NCI-H748 treated with DMSO at 0.1 percent for 48 hours (cell line): ENCODE results near the gene LRRC56.

Experiments
- DNase-seq: peaks from one replicate; lab custom pipeline; 2025; lab: John Stamatoyannopoulos, UW

LRRC56 gene

DNA sequence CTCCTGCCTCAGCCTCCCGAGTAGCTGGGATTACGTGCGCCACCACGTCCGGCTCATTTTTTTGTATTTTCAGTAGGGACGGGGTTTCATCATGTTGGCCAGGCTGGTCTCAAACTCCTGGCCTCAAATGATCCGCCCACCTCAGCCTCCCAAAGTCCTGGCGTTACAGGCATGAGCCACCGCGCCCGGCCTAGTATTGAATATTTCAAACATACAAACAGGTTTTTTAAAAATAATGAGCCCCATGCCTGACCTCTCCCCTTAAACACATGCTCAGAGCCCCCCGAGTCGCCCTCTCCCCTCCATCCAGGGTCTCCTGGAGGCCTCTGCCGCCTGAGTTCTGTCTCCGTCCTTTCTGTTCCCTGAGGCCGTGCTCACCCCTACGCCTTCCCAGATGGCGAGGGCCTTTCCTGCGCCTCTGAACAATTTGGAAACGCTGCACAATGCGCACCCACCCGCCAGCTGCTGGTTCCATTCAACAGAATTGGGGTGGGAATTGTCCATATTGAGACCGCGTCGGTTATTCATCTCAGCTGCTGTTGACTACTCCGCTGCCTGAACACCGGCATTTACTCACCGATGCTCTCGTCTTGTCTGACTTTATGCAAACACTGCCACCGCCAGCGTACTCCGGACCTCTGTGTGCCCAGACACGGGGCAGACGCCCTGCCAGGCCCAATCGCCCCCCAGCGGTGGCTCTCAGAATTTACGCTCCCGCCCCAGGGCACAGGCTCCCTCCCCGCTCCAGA, 16.7 kb upstream of the LRRC56 start:
- no peak for DNase-seq

DNA sequence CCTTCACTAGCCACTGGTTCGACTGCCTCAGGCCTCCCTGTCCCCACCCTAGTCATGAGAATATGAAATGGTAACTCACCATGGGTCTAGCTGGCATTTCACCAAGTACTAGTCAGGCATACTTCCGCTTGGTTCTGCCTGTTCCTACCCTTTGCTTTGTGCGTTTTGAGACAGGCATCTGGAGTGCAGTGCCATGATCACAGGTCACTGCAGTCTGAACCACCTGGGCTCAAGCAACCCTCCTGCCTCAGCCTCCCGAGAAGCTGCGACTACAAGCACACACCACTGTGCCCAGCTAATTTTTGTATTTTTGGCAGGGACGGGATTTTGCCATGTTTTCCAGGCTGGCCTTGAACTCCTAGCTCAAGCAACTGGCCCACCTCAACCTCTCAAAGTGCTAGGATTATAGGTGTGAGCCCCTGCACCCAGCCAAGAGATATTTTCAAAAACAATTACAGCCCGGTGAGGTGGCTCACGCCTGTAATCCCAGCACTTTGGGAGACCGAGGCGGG, 16.1 kb upstream of the LRRC56 start:
- no peak for DNase-seq

- no peak for DNase-seq
These were observed 11.1 kb upstream of the LRRC56 start for GRCh38 chr11:526192-526591.

DNA sequence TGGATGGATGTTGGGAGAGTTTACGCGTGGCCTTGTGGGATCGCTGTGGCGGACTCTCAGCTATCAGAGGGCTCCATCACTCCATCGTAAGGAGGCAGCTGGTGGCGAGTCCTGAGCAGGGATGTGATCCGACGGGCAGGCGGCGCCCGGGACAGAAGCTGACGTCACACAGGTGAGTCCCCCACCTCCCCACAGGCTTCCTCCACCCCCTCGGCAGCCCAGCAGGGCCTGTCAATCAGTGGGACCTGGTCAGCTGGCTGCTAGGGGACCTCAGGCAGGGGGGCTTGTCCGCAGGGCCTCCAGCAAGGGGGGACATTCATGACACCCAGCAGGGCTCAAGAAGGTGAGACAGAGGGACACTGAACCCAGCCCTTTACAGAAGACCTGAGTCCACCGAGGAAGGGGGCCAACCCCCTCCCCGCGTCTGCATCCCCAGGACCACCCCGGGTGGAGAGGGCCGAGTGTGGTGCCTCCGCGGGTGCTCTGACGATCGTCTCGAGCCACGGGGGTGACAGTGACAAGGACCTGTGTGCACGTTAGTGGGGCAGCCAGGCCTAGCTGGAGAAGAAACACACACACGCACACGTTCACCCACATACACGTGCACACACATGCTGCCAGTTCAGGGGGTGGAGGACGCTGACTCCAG, 9.0 kb upstream of the LRRC56 start:
- no peak for DNase-seq

DNA sequence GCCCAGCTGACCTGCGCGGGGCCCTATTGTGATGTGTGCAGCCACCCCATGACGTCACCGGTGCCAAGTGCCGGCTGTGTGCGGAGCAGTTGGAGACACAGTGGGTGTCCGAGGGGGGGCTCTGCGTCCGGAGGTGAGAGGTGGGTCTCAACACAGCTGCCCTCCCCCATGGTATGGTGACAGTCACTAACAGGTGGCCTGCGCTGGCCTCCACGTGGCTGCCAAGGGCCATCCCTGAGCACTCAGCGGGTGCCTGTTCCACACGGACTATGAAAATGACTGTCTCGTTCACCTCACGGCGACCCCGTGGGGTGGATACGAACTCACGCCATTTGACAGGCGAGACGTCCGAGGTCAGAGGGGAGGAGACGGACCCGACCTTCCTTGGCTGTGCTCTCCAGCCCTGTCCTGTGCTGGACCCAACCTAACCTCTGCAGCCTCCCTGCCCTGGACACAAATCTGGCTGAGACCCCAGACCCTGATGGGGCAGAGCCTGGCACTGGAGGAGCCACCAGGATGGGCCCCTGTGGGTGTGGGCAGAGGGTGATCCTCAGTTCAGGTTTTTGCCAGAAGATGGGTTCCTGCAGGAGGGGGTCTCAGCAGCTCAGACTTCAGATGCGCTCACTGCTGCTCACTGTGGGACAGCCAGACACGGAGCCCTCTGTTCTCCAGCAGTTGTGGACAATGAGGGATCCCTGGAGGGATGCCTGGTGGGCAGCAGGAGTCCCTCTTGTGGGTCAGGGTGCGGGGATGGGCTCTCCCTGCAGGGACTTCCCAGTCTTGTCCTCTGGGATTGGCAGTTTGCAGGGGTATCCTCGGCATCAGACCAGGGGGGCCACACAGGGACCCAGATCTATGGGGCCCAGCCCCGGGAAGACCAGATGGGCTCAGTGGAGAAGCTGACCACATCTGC, 8.3 kb upstream of the LRRC56 start:
- no peak for DNase-seq

DNA sequence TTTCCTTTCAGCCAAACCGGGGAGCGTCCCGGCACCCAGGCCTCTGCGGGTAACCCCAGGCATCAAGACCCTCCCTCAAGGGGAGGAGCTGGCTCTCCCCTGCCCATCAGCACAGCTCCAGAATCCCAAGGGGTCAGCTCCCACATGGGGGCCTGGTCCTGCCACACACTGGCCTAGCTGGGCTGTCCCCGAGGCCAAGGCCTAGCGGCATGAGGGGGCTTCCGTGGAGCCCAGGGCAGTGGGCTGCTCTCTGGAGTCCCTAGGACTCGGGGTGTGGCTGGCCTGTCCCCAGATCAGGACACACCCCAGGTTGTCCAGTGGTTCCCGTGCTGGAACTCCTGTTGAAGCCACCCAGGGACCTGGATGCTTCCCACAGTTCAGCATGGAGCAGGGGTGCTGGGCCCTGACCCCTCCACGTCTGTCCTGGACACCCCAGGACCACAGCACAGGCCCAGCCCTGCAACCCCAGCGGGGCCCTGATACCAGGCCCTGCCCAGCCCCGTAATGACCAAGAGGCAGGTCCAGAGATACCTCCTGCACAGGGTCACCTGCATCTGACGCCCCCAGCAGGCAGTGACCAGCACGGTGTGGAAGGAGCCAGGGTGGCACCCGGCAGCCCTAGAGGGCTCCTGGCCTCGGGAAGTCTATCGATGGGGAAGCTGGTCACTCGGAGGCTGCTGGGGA, 7.5 kb upstream of the LRRC56 start:
- DNase-seq: no peak

GRCh38 chr11:530960-531831, 6.1 kb upstream of the LRRC56 start:
- DNase-seq: no peak

- no peak for DNase-seq
These were observed 5.3 kb upstream of the LRRC56 start for GRCh38 chr11:531919-532526.

- DNase-seq: no peak
These were observed 4.8 kb upstream of the LRRC56 start for GRCh38 chr11:532527-532985.

DNA sequence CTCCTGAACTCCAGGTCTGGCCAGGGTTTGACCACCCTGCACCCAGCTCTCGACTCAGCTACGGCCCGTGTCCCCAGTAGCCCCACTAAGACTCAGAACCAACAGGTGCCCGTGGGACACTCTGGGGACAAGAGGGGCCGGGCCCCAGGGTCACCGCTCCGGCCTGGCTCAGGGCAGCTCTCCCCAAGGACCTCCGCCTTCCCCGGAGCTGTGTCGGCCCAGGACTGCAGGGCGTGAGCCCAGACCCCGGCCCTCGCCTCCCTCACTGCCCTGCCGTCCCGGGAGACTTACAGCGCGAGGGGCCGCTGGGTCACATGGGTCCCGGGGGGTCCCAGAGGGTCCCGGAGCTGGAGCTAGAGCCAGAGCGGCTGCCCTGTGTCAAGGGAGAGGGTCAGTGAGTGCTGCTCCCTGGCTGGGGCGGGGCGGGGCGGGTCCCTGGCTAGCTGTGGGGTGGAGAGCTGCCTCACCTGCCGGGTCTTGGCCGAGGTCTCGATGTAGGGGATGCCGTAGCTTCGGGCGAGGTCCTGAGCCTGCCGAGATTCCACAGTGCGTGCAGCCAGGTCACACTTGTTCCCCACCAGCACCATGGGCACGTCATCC, 4.2 kb upstream of the LRRC56 start:
- DNase-seq: no peak

- DNase-seq: no peak
These were observed 3.5 kb upstream of the LRRC56 start for GRCh38 chr11:533586-534395.

DNA sequence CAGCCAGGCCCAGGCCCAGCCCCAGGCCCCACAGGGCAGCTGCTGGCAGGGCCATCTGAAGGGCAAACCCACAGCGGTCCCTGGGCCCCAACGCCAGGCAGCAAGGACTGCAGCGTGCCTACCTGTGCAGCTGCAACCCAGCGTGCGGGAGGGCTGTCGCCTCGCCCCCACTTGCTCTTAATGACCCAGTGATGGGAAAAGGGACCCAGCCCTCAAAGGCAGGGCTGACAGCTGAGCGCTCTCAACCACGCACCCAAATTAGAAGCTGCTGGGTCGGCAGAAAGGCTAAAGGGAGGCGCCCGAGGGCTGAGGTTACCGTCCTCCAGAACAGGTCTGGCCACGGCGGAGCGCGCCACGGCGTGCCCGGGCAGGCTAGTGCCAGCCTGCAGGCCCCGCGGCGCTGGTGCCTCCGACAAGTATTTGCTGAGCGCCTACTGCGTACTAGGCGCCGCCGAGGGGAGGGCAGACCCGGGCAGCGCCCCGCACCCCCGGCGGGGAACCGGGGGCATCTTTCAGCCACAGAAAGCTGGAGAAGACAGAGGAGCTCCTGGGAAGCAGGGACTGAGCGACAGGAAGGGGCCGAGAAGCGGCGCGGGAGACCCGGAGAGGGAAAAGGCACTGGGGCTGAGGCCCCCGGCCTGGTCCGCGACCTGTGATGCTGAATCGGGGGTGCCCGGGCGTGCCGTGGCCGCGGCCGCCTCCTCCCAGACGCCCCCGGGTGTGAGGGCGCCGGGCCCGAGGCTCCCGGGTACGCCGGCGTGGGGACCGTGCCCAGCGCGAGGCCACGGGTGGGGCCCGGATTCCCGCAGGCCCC, 2.7 kb upstream of the LRRC56 start:
- DNase-seq: no peak

DNA sequence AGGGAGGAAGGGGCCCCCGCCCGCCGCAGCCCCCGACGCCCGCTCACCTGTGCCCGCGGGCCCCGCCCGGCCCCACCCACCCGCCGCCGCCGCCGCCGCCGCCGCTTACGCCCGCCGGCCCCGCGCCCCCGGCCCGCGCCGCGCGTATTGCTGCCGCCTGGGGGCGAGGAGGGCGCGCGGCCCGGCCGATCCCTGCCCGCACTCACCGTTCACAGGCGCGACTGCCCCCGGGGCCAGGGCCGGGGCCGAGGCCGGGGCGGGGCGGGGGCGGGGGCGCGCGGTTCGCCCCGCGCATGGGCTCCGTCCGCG, 2.2 kb upstream of the LRRC56 start:
- no peak for DNase-seq

DNA sequence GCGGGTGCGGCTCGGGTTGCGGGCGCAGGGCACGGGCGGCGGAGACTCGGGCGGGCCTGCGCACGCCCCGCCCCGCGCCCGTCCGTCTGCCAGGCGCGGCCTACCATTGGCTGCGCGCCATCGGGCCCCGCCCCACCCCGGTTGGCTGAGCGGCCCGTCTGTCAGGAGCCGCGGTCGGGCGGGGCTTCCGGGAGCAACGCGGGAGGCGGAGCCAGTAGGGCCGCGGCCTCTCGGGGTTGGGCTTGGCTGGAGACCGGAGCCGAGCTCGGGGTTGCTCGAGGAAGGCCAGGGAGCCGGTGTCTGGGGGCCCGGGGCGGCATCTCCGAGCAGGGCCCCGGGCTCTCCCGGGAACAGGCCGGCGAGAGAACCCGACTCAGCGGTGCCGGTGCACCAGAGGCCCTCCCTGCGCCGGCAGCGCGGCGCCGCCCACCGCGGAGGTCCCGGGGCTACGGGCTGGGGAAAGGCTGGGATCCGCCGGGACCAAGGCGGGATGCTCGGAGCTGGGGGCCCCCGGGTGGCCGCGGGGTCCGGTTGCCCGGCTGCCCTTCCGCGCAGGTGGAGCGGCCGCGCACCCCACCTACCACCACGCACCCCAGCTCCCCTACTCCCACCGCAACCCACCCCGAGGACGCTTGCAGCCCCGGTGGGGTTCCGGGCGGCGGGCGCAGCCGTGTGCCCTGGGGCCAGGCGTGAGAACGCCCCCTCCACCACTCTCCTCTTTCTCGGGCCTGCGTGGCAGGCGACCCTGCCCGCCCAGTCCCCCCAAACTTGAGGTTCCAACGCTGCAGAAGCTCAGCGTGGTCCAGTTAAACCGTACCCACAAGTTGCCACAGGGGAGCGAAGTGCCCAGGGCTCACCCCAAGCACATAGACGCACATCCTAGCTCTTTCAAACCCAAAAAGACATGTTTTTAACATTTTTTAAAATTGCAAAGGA, 1.5 kb upstream of the LRRC56 start, which contains the start of gene HRAS:
Gene HRAS (minus strand): TSS at position 58 of the 936 bp plus-strand sequence.
- DNase-seq: peak; percentile 86

DNA sequence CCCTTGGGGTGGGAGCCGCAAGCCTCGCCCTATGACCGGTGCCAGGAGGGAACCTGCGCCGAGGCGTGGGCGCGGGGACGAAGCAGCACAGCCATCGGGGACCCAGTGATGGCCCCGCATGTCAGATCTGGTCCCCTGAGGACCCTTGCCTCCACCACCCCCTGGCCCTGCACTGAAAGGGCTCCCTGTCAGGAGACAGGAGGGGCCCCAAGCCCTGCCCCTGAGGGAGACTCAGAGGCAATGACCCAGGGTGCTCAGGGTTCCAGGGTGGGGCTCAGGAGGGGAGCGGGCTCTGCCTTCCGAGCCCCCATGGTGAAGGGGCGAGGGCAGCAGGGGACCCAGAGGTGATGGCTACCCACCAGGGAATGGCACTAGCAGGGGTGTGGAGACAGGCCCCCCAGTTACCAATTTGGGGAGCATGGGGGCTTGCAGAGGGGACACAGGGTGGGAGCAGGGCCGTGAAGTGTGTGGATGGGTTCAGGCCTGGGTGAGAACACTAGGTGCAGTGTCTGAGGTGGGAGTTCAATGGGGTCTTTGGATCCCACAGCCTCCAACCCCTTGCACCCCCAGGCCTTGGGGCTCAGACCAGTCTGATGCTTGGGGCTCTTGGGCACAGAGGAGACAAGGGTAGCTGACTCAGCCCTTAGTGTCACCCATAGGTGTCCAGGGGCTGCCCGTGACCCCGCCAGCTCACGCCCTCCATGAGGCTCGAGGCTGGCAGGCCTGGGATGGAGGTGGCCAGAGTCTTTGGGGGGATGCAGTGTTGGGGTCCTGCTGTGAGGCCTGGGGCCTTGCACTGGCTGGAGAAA, 499 bp downstream of the LRRC56 start:
- no peak for DNase-seq

GRCh38 chr11:538431-539051, 1.2 kb downstream of the LRRC56 start:
- no peak for DNase-seq
